T-helper 1 cell treated with Interleukin-12 subunit alpha and Interleukin-12 subunit beta and Interleukin-4 antibody, amounts not matched to agents 30 μg/mL and 1 μg/mL, for 36 hours (primary cell): ENCODE measurements around the gene PARP12.
A peak's percentile ranks its signal among the peaks of the same experiment; 100 is the strongest.

Experiments
- H3K27ac Mint-ChIP-seq: one replicate; pipeline ENCODE4 v1.8.0; 2021; ENCODE audit warnings: mild to moderate bottlenecking, mixed read lengths
- H3K27me3 Mint-ChIP-seq: one replicate; pipeline ENCODE4 v1.8.0; 2021; ENCODE audit warnings: low read depth, mixed read lengths
- H3K36me3 Mint-ChIP-seq: one replicate; pipeline ENCODE4 v1.8.0; 2021; ENCODE audit warnings: low read depth, mixed read lengths
- H3K4me1 Mint-ChIP-seq: one replicate; pipeline ENCODE4 v1.8.0; 2021; ENCODE audit warnings: low read depth, mixed read lengths
- H3K4me3 Mint-ChIP-seq: one replicate; pipeline ENCODE4 v1.8.0; 2021; ENCODE audit warnings: mild to moderate bottlenecking, moderate library complexity, mixed read lengths
- H3K9me3 Mint-ChIP-seq: one replicate; pipeline ENCODE4 v1.8.0; 2021; ENCODE audit warnings: mixed read lengths

The PARP12 gene

GRCh38 chr7:140053812-140054539 is 8.8 kb downstream of the PARP12 start:
- Mint-ChIP-seq H3K36me3 (peaks cover 60% of the 10 kb centered on the region), H3K4me1 (peaks cover 48% of the 10 kb centered on the region), H3K27ac (peak overlapping the region; percentile 26), H3K27me3 (no peaks in the 10 kb centered on the region), H3K4me3 (no peak overlapping the region), H3K9me3 (no peaks in the 10 kb centered on the region)

- Mint-ChIP-seq H3K36me3 (peaks cover 57% of the 10 kb centered on the region), H3K4me1 (peaks cover 35% of the 10 kb centered on the region)
Observed at GRCh38 chr7:140051820-140052219, 10.9 kb downstream of the PARP12 start.

GRCh38 chr7:140050100-140050499 is 12.7 kb downstream of the PARP12 start:
- H3K9me3 Mint-ChIP-seq, result no peaks in the 10 kb centered on the region
- no peak overlapping the region for H3K4me3 Mint-ChIP-seq
- H3K4me1 Mint-ChIP-seq, result peaks cover 27% of the 10 kb centered on the region
- H3K36me3 Mint-ChIP-seq, result peaks cover 58% of the 10 kb centered on the region
- H3K27ac Mint-ChIP-seq, result no peak overlapping the region
- no peaks in the 10 kb centered on the region for H3K27me3 Mint-ChIP-seq

More at GRCh38 chr7:140051820-140052219, 10.9 kb downstream of the PARP12 start:
- Mint-ChIP-seq H3K4me3 (no peak overlapping the region), H3K27ac (no peak overlapping the region), H3K27me3 (no peaks in the 10 kb centered on the region), H3K9me3 (no peaks in the 10 kb centered on the region)

- peaks cover 23% of the 10 kb centered on the region for H3K4me1 Mint-ChIP-seq
- no peaks in the 10 kb centered on the region for H3K9me3 Mint-ChIP-seq
- no peak overlapping the region for H3K27ac Mint-ChIP-seq
- H3K27me3 Mint-ChIP-seq, result no peaks in the 10 kb centered on the region
- no peak overlapping the region for H3K4me3 Mint-ChIP-seq
- H3K36me3 Mint-ChIP-seq, result peaks cover 57% of the 10 kb centered on the region
Observed at GRCh38 chr7:140049339-140050024, 13.3 kb downstream of the PARP12 start.

- H3K36me3 Mint-ChIP-seq, result peaks cover 57% of the 10 kb centered on the region
- no peak overlapping the region for H3K27ac Mint-ChIP-seq
Observed at GRCh38 chr7:140048989-140049338, 13.8 kb downstream of the PARP12 start.

GRCh38 chr7:140048138-140048537 is 14.6 kb downstream of the PARP12 start:
- peaks cover 55% of the 10 kb centered on the region for H3K36me3 Mint-ChIP-seq
- H3K4me3 Mint-ChIP-seq, result no peak overlapping the region
- H3K9me3 Mint-ChIP-seq, result no peaks in the 10 kb centered on the region
- H3K27me3 Mint-ChIP-seq, result no peaks in the 10 kb centered on the region
- H3K4me1 Mint-ChIP-seq, result peaks cover 14% of the 10 kb centered on the region
- H3K27ac Mint-ChIP-seq, result no peak overlapping the region

More at GRCh38 chr7:140048989-140049338, 13.8 kb downstream of the PARP12 start:
- no peaks in the 10 kb centered on the region for H3K9me3 Mint-ChIP-seq
- no peaks in the 10 kb centered on the region for H3K27me3 Mint-ChIP-seq
- H3K4me1 Mint-ChIP-seq, result peaks cover 19% of the 10 kb centered on the region
- H3K4me3 Mint-ChIP-seq, result no peak overlapping the region

- peaks cover 50% of the 10 kb centered on the region for H3K36me3 Mint-ChIP-seq
- no peaks in the 10 kb centered on the region for H3K9me3 Mint-ChIP-seq
- peaks cover 12% of the 10 kb centered on the region for H3K4me1 Mint-ChIP-seq
Observed at GRCh38 chr7:140047197-140047596, 15.6 kb downstream of the PARP12 start.

GRCh38 chr7:140045697-140046096 is 17.1 kb downstream of the PARP12 start:
- Mint-ChIP-seq H3K27me3 (no peaks in the 10 kb centered on the region), H3K27ac (peak overlapping the region; percentile 20), H3K36me3 (peaks cover 55% of the 10 kb centered on the region), H3K4me3 (no peak overlapping the region), H3K9me3 (no peaks in the 10 kb centered on the region), H3K4me1 (peaks cover 20% of the 10 kb centered on the region)

More at GRCh38 chr7:140047197-140047596, 15.6 kb downstream of the PARP12 start:
- Mint-ChIP-seq H3K27me3 (no peaks in the 10 kb centered on the region), H3K4me3 (no peak overlapping the region), H3K27ac (no peak overlapping the region)

GRCh38 chr7:140044251-140044650 is 18.5 kb downstream of the PARP12 start:
- Mint-ChIP-seq H3K9me3 (no peaks in the 10 kb centered on the region), H3K4me3 (no peak overlapping the region), H3K36me3 (peaks cover 58% of the 10 kb centered on the region), H3K27ac (no peak overlapping the region), H3K27me3 (no peaks in the 10 kb centered on the region), H3K4me1 (peaks cover 23% of the 10 kb centered on the region)

GRCh38 chr7:140042386-140042670 is 20.4 kb downstream of the PARP12 start:
- H3K27ac Mint-ChIP-seq, result no peak overlapping the region
- no peak overlapping the region for H3K4me3 Mint-ChIP-seq
- peaks cover 34% of the 10 kb centered on the region for H3K4me1 Mint-ChIP-seq
- H3K9me3 Mint-ChIP-seq, result no peaks in the 10 kb centered on the region
- no peaks in the 10 kb centered on the region for H3K27me3 Mint-ChIP-seq
- H3K36me3 Mint-ChIP-seq, result peaks cover 67% of the 10 kb centered on the region

GRCh38 chr7:140041659-140042385 is 20.9 kb downstream of the PARP12 start:
- no peaks in the 10 kb centered on the region for H3K27me3 Mint-ChIP-seq
- H3K4me1 Mint-ChIP-seq, result peaks cover 33% of the 10 kb centered on the region
- no peak overlapping the region for H3K4me3 Mint-ChIP-seq
- peaks cover 67% of the 10 kb centered on the region for H3K36me3 Mint-ChIP-seq
- H3K9me3 Mint-ChIP-seq, result no peaks in the 10 kb centered on the region
- no peak overlapping the region for H3K27ac Mint-ChIP-seq

- peaks cover 44% of the 10 kb centered on the region for H3K4me1 Mint-ChIP-seq
- no peaks in the 10 kb centered on the region for H3K27me3 Mint-ChIP-seq
- H3K36me3 Mint-ChIP-seq, result peaks cover 66% of the 10 kb centered on the region
- no peaks in the 10 kb centered on the region for H3K9me3 Mint-ChIP-seq
- H3K27ac Mint-ChIP-seq, result no peak overlapping the region
- H3K4me3 Mint-ChIP-seq, result no peak overlapping the region
Observed at GRCh38 chr7:140039896-140040295, 22.9 kb downstream of the PARP12 start.

- peaks cover 42% of the 10 kb centered on the region for H3K4me1 Mint-ChIP-seq
- H3K27me3 Mint-ChIP-seq, result no peaks in the 10 kb centered on the region
- no peaks in the 10 kb centered on the region for H3K9me3 Mint-ChIP-seq
- H3K27ac Mint-ChIP-seq, result no peak overlapping the region
- H3K36me3 Mint-ChIP-seq, result peaks cover 63% of the 10 kb centered on the region
- no peak overlapping the region for H3K4me3 Mint-ChIP-seq
Observed at GRCh38 chr7:140039066-140039465, 23.7 kb downstream of the PARP12 start.

- Mint-ChIP-seq H3K4me3 (no peak overlapping the region), H3K27me3 (no peaks in the 10 kb centered on the region), H3K27ac (peak overlapping the region; percentile 20), H3K36me3 (peaks cover 68% of the 10 kb centered on the region), H3K4me1 (peaks cover 45% of the 10 kb centered on the region), H3K9me3 (no peaks in the 10 kb centered on the region)
Observed at GRCh38 chr7:140036224-140036962, 26.4 kb downstream of the PARP12 start.
